Epithelial cell of esophagus (primary cell): ENCODE data around the gene GRIA1.

Experiments
- DNase-seq: peaks from one replicate; pipeline ENCODE4 v3.0.0; 2010; ENCODE audit warnings: low read depth
- H3K4me3 ChIP-seq: 2 replicates; pipeline ENCODE4 v1.5.1; 2011; ENCODE audit warnings: mild to moderate bottlenecking, low read length, control low read depth
- CTCF ChIP-seq: IDR thresholded peaks from 2 replicates; pipeline ENCODE4 v1.5.1; 2011; ENCODE audit warnings: low read depth, mild to moderate bottlenecking, low read length, control low read depth, inconsistent platforms; ENCODE audit not compliant: insufficient read depth; ENCODE audit errors: missing control alignments

The GRIA1 gene

GRCh38 chr5:153555420-153556114, 65.1 kb downstream of the GRIA1 start:
- TF ChIP-seq CTCF, result no peak
- peak; percentile 42 for DNase-seq
- no peak overlapping the region for H3K4me3 ChIP-seq

DNA sequence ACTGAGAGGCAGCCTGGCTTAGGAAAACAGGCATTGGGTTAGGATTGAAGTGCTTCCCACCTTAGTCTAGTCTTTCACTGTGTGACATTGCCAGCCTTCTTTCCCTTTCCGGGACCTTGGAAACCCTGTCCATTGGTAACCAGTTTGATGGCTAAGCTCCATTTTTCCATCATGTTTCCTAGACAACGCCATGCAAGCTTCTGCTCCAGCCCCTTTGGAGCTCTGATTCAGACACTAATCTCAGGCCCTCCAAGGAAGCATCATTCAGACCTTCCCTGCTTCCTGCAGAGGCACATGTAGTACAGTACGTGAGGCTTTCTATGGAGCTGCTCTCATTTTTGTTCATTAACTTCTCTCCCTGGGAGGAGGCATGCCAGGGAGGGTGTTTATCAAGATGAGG, 68.5 kb downstream of the GRIA1 start:
- H3K4me3 ChIP-seq, result no peak overlapping the region
- TF ChIP-seq CTCF, result no peak
- DNase-seq, result no peak

GRCh38 chr5:153559926-153560325, 69.5 kb downstream of the GRIA1 start:
- TF ChIP-seq CTCF, result no peak
- DNase-seq, result no peak
- H3K4me3 ChIP-seq, result no peak overlapping the region

DNA sequence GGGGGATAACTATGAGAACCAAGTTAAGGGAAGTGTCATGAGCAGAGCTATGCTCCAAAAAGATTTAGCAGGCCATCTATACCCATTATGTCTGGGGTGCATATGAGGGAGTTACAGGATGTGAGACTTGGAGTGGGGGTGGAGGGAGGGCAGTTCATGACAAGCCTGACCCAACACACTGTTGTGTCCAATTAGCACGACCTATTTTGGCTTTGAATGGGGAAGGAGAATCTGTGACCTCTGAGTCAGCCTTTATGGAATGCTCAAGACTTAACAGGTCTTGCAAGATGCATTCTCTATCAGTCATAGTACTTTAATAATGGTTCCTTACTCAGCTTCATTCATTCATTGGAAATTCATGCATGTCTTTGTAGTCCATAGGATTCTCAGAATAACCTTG, 71.7 kb downstream of the GRIA1 start:
- DNase-seq, result peak; percentile 90
- no peak for TF ChIP-seq CTCF
- no peak overlapping the region for H3K4me3 ChIP-seq

- TF ChIP-seq CTCF, result no peak
- DNase-seq, result peak; percentile 85
- no peak overlapping the region for H3K4me3 ChIP-seq
Observed at GRCh38 chr5:153565822-153566221, 75.4 kb downstream of the GRIA1 start.

DNA sequence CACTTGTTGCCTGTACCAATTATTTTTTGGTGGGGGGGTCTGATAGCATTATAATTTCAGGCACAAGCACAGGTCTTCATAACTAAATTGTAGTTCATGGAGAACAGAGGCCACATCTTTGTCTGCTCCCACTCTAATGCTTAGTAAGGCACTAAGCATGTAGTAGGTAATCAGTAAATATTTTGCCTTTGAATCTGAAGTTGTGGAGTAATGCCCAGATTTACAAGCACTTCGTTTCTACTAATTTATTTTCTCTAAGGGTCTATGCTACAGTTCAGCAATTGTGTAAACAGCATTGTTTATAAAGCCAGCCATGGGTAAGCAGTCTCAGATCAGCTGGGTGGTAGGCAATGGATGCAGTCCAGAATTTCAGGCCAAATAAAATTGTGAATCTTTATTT, 78.6 kb downstream of the GRIA1 start:
- no peak for TF ChIP-seq CTCF
- H3K4me3 ChIP-seq, result no peak overlapping the region
- DNase-seq, result no peak

DNA sequence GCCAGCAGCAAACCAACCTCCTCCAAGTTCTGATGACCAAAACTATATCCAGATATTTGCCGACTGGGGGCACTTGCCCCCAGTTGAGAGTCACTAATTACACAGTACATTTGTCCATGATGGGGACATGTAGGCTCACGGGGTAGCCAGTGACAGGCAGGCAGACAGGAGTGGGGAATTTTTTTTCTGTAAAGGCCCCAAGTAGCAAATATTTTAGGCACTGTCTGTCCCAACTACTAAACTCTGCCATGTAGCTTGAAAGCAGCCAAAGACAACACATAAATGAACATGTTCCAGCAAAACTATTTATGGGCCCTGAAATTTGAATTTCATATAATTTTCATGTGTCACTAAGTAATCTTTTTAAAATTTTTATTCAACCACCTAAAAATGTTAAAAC, 80.7 kb downstream of the GRIA1 start:
- no peak overlapping the region for H3K4me3 ChIP-seq
- no peak for DNase-seq
- TF ChIP-seq CTCF, result no peak
